Astrocyte of the cerebellum (primary cell): ENCODE results near the gene SETBP1.

Source experiments
- DNase-seq: peaks from one replicate; pipeline ENCODE4 v3.0.0-alpha.2; 2011; ENCODE audit warnings: low read depth
- H3K4me3 ChIP-seq: 2 replicates; pipeline ENCODE4 v1.5.1; 2011; ENCODE audit warnings: mild to moderate bottlenecking, low read depth, low read length, moderate library complexity
- in situ Hi-C: cut with HindIII; loops from 2 replicates; pipeline ENCODE4 v1.10.0; 2017; ENCODE audit warnings: low sequenced_read_pairs
- TF ChIP-seq, protein P1 (sequence below): IDR thresholded peaks from 2 replicates; pipeline ENCODE4 v1.5.1; 2012; ENCODE audit warnings: low read length, low read depth, moderate library complexity, mild to moderate bottlenecking; ENCODE audit errors: missing control alignments

Gene SETBP1

DNA sequence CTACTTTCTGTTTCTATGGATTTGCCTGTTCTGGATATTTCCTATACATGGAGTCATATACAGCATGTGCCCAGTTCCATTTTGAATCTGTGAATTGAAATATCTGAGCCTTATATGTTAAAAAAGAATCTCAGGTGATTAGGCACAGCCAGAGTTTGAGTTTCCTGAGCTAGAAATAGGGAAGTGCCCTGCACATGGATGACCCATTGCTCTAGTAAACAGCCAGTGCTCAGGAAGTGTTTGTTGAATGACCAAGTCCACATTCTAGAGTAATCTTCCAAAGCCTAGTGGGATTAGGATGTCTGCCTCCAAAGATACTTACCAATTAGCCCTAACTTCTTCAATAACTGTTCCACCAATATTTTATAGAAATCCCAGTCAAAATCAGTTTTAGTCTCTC is 165.8 kb downstream of the SETBP1 start:
- in situ Hi-C loops: no loop called here
- H3K4me3 ChIP-seq: no peak overlapping the region
- TF ChIP-seq, protein P1, sequence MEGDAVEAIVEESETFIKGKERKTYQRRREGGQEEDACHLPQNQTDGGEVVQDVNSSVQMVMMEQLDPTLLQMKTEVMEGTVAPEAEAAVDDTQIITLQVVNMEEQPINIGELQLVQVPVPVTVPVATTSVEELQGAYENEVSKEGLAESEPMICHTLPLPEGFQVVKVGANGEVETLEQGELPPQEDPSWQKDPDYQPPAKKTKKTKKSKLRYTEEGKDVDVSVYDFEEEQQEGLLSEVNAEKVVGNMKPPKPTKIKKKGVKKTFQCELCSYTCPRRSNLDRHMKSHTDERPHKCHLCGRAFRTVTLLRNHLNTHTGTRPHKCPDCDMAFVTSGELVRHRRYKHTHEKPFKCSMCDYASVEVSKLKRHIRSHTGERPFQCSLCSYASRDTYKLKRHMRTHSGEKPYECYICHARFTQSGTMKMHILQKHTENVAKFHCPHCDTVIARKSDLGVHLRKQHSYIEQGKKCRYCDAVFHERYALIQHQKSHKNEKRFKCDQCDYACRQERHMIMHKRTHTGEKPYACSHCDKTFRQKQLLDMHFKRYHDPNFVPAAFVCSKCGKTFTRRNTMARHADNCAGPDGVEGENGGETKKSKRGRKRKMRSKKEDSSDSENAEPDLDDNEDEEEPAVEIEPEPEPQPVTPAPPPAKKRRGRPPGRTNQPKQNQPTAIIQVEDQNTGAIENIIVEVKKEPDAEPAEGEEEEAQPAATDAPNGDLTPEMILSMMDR: no peak
- DNase-seq: no peak

DNA sequence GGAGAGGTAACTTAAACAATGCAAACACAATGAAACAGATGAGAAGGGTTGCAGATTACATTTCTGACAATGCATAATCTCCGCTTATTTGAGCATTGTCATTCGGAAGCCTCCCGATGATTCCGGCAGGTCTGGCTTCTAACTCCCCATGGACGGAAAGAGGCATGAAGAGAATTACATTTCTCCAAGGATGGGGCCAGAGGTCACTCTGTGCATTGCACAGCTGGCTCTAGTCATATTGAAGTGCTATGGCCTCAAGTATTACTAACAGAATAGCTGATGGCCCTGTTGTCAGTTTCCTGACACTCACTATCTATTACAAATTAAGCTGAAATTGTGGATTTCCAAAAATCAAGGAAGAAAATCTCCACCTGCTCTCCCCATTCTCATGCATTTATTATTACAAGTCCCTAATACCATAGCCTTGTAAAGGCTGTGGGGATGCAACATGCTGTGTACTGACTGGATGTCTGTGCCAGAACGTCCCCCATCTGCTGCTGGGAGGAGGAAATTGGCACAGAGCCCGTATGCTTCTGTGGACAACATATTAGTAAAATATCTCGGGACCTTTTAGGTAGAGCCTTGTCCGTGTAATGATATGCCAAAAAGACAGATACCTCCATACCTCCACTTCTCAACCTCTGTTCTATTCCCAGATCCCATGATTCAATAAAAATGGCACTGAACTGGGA is 168.1 kb downstream of the SETBP1 start:
- DNase-seq: no peak
- in situ Hi-C loops: no loop called here
- H3K4me3 ChIP-seq: no peak overlapping the region
- TF ChIP-seq, protein P1: no peak

DNA sequence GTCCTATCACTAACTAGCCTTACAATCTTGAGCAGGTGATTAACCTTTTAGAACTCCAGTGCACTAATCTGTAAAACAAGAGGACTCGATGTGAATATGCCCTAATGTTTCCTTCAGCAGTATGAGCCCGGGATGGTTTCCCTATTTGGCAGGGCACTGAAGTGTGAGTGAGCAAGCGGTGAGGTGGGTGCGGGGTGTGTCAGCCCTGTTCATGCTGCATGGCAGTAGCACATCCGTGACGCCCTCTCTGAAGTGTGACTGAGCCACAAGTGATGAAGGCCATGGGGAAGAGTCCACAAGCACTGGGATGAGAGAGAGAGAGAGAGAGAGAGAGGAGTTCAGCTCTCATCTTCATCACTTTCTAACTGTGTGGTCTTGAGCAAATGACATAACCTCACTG is 168.7 kb downstream of the SETBP1 start:
- DNase-seq: no peak
- TF ChIP-seq, protein P1: no peak
- H3K4me3 ChIP-seq: no peak overlapping the region
- in situ Hi-C loops: no loop called here

DNA sequence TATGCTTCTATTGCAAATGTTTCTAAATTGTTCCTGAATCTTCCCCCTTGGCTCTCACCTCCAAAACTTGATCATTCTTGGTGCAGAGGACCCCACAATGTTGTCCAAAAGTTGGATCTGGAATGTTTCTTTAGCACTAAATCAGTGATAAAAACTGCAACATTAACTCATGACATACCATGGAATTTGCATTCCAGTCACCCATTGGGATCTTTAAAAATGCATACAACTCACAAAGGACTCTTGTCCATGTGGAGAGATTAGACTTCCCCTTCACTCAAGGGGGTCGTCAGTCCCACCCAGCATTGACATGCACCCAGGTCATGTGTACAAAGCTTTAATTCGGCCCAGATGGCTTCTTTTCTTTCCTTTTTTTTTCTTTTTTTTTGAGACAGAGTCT is 169.3 kb downstream of the SETBP1 start:
- TF ChIP-seq, protein P1: no peak
- in situ Hi-C loops: no loop called here
- no peak for DNase-seq
- no peak overlapping the region for H3K4me3 ChIP-seq

DNA sequence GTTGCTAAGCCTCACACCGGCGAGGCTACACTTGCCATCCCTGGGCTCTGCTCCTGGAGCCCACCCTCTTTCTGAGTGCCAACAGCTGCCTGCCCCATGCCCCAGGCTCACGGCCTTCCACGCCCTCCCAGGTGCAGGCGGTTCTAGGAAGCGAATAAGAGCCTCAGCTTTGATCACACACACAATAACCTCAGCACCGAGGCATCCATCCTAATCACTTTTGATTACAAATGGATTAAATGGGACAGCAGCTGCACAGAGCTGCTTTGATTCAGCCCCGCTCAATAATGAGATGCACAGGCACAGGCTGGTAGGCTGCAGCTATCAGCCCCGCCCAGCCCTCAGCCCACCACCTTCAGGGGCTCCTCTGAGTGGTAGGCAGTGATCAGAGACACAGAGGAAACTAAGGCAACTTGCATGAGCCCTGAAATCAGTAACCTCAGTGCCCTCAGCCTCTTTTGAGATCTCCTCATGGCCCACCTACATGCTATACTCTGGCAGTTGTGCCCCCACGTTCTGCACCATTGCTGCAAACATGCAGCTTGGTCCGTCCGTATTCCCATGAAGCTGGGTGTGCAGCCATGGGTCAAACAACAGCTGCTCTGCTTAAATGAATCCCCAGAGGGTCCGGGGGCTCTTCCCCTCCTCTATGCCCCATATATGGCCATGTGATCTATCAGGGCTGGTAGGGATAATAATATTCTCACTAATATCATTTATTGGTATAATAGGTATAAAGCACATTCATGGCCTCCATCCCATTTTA is 171.4 kb downstream of the SETBP1 start:
- no peak overlapping the region for H3K4me3 ChIP-seq
- in situ Hi-C loops: no loop called here
- DNase-seq: no peak
- TF ChIP-seq, protein P1: no peak

DNA sequence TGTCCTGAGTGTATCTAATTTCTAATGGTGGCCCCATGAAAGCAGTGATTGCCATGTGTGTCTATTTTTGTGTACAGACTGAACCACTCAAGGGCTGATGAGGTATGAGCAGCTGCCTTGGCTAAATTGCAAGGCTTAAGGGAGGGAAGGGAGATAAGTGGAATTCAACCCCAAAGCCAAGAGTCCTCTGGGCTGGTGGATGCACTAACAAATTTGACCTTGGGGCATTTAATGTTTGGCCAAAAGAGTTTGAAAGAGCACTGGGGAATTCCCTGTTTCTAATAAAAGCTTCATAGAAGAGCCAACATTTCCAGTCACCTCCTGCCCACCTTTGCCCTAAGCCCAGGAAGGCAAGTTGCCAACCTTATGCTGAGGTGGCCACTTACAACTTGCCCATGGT is 172.1 kb downstream of the SETBP1 start:
- no peak for DNase-seq
- TF ChIP-seq, protein P1: no peak
- in situ Hi-C loops: no loop called here
- no peak overlapping the region for H3K4me3 ChIP-seq
